SK-N-SH treated with all-trans-retinoic acid at 6 μM for 48 hours (cell line): ENCODE measurements around the gene PRKAG2.

Experiments used
- BACH2 ChIP-seq: fragments of 250-450 bp; sonication (Bioruptor Pico); IDR thresholded peaks from 2 replicates; pipeline ENCODE4 v1.9.0; 2021; ENCODE audit warnings: mild to moderate bottlenecking, borderline replicate concordance
- CREB5 ChIP-seq: fragments of 250-450 bp; sonication (Bioruptor Pico); IDR thresholded peaks from 2 replicates; pipeline ENCODE4 v1.5.1; 2020; ENCODE audit warnings: low read depth, mild to moderate bottlenecking, moderate library complexity
- CSRNP3 ChIP-seq: fragments of 250-450 bp; sonication (Bioruptor Pico); IDR thresholded peaks from 2 replicates; pipeline ENCODE4 v1.5.1; 2021; ENCODE audit warnings: mild to moderate bottlenecking, moderate library complexity
- ISL1 ChIP-seq: fragments of 250-450 bp; sonication (Bioruptor Pico); IDR thresholded peaks from 2 replicates; pipeline ENCODE4 v2.1.2; 2022; ENCODE audit warnings: mild to moderate bottlenecking, moderate library complexity
- PATZ1 ChIP-seq: fragments of 250-450 bp; sonication (Bioruptor Pico); IDR thresholded peaks from 2 replicates; pipeline ENCODE4 v1.8.0; 2020; ENCODE audit warnings: mild to moderate bottlenecking, moderate library complexity, borderline replicate concordance
- RARB ChIP-seq: fragments of 250-450 bp; sonication (Bioruptor Pico); IDR thresholded peaks from 2 replicates; pipeline ENCODE4 v1.8.0; 2021; ENCODE audit warnings: mild to moderate bottlenecking, moderate library complexity
- TOX ChIP-seq: fragments of 250-450 bp; sonication (Bioruptor Pico); IDR thresholded peaks from 2 replicates; pipeline ENCODE4 v1.8.0; 2021; ENCODE audit warnings: mild to moderate bottlenecking, moderate library complexity, borderline replicate concordance
- TSHZ2 ChIP-seq: fragments of 250-450 bp; sonication (Bioruptor Pico); IDR thresholded peaks from 2 replicates; pipeline ENCODE4 v1.5.0; 2020; ENCODE audit warnings: mild to moderate bottlenecking, moderate library complexity
- ZFP3 ChIP-seq: fragments of 250-450 bp; sonication (Bioruptor Pico); IDR thresholded peaks from 2 replicates; pipeline ENCODE4 v1.5.0; 2020; ENCODE audit warnings: mild to moderate bottlenecking, moderate library complexity
- ZNF565 ChIP-seq: fragments of 450-650 bp; formaldehyde crosslinking; conservative IDR thresholded peaks from 2 replicates; pipeline ENCODE4 v1.5.0; 2020; ENCODE audit warnings: low read depth, mild to moderate bottlenecking, moderate library complexity
- ZNF70 ChIP-seq: fragments of 450-650 bp; formaldehyde crosslinking; IDR thresholded peaks from 2 replicates; pipeline ENCODE4 v1.5.0; 2020; ENCODE audit warnings: mild to moderate bottlenecking, moderate library complexity

- TF ChIP-seq ISL1 (CRISPR knock-in tag) (no peak), TOX (CRISPR knock-in tag) (no peak), ZNF565 (CRISPR knock-in tag) (no peak), ZNF70 (CRISPR knock-in tag) (no peak), TSHZ2 (CRISPR knock-in tag) (no peak), PATZ1 (CRISPR knock-in tag) (no peak), CREB5 (CRISPR knock-in tag) (no peak), BACH2 (CRISPR knock-in tag) (no peak), CSRNP3 (CRISPR knock-in tag) (no peak), RARB (CRISPR knock-in tag) (no peak), ZFP3 (CRISPR knock-in tag) (no peak)
Measured at GRCh38 chr7:151896086-151896485, 19.2 kb upstream of the PRKAG2 start.
